Loucy (cell line): ENCODE measurements around the gene PCDHB5.
"Not testable (repeated sequence)": the region's sequence is repeated elsewhere in the genome, so short reads cannot be mapped to it uniquely, and the experiment has no call there.

Experiments used
- CTCF ChIP-seq: fragments of 200-600 bp; sonication (generic); conservative IDR thresholded peaks from 2 replicates; pipeline ENCODE4 v1.5.1; 2014; ENCODE audit warnings: mild to moderate bottlenecking, antibody characterized with exemption, low read length
- EZH2phosphoT487 ChIP-seq: fragments of 200-600 bp; IDR thresholded peaks from 2 replicates; pipeline ENCODE4 v1.6.1; 2018; ENCODE audit warnings: antibody characterized with exemption, mild to moderate bottlenecking, moderate library complexity, borderline replicate concordance

- TF ChIP-seq CTCF, EZH2phosphoT487: not testable (repeated sequence)
These were observed 11.4 kb upstream of the PCDHB5 start for GRCh38 chr5:141123396-141124135.
